ENCODE measurements around the gene ALX4. TPM values are rescaled to one million over a fixed set of nuclear protein-coding genes. Genes with fewer than 3 reads are reported as not detected.

Gene ALX4
- total RNA-seq, 2 experiments from 2014 or later = not detected

DNA sequence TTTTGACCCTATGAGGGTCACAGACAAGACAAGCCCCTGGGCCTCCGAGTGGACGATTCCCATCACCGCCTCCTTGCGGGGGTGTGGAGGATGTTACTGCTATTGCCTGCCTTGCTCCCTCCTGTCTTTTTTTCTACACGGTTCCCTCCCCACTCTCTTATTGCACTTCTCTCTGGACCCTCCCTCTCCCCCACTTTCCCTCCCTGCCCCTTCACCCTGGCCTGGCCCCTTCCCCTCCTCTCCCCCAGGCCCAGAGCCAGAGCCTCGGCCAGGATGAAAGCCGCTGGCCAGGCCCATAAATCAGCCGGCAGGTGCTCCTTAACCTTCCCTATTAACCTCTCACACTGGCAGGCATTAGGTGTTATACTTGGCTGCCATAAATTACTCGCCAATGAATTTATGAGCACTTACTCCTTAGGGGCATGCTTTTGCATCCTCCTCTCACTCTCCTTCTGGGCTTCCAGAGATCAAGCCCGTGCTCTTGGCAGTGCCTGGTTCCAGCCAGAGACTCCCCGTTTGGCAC, 18.3 kb upstream of the ALX4 start:
- Mint-ChIP-seq H3K4me1 (ENCODE audit: low read depth) (no peaks in the 10 kb centered on the region), H3K4me3 (no peak overlapping the region), H3K27me3 (peaks cover 91% of the 10 kb centered on the region), H3K27ac (no peak overlapping the region), H3K9me3 (no peaks in the 10 kb centered on the region), H3K36me3 (ENCODE audit: low read depth) (no peaks in the 10 kb centered on the region)
- POLR2A ChIA-PET = no interaction called here
- no peaks in the 10 kb centered on the region for H3K36me3 ChIP-seq (ENCODE audit: insufficient read depth, low read length)
- no peak for ATAC-seq (ENCODE audit: poor library complexity)
- no peak for DNase-seq
- TF ChIP-seq, protein P1, sequence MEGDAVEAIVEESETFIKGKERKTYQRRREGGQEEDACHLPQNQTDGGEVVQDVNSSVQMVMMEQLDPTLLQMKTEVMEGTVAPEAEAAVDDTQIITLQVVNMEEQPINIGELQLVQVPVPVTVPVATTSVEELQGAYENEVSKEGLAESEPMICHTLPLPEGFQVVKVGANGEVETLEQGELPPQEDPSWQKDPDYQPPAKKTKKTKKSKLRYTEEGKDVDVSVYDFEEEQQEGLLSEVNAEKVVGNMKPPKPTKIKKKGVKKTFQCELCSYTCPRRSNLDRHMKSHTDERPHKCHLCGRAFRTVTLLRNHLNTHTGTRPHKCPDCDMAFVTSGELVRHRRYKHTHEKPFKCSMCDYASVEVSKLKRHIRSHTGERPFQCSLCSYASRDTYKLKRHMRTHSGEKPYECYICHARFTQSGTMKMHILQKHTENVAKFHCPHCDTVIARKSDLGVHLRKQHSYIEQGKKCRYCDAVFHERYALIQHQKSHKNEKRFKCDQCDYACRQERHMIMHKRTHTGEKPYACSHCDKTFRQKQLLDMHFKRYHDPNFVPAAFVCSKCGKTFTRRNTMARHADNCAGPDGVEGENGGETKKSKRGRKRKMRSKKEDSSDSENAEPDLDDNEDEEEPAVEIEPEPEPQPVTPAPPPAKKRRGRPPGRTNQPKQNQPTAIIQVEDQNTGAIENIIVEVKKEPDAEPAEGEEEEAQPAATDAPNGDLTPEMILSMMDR (IDR thresholded peaks at IDR 0.05) = no peak
- H3K4me3 ChIP-seq (ENCODE audit: low read length) = no peak overlapping the region
- no peaks in the 10 kb centered on the region for H3K4me1 ChIP-seq (ENCODE audit: insufficient read depth, low read length)
- H3K27me3 ChIP-seq (ENCODE audit: control insufficient read depth in 1 of 2, insufficient read depth in 2 of 2, low read length in 2 of 2) = peaks cover 31 to 55% of the 10 kb centered on the region in 2 experiments
- CTCF ChIA-PET = no interaction called here
- H3K27ac ChIP-seq (ENCODE audit: low read depth in 1 of 2, low read length in 2 of 2) = no peak overlapping the region
- peaks cover 0 to 6% of the 10 kb centered on the region in 2 experiments for H3K9me3 ChIP-seq (ENCODE audit: control insufficient read depth in 1 of 2, insufficient read depth in 1 of 2, low read length in 2 of 2)
- intact Hi-C loops (cut with DNase I, micrococcal nuclease) = no loop called here

DNA sequence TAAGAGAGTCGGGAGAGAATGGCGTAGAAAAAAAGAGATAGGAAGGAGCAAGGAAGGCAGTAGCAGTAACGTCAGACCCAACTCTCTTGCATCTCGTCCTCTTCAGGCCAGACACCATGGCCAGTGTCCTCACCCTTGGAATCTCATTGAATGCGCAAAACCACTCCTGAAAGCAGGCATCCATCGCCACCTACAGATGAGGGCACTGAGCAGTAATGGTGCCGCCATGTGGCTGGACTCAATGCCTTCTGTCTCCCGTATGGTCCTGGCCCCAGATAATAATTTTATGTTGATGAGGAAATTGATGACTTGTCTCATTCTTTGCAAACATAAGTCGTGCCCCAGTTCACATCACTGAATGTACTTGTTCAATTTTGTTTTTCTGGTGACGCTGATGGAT, 17.8 kb upstream of the ALX4 start:
- Histone ChIP-seq H3K4me1 (ENCODE audit: insufficient read depth, low read length) (no peaks in the 10 kb centered on the region), H3K27me3 (ENCODE audit: control insufficient read depth in 1 of 2, insufficient read depth in 2 of 2, low read length in 2 of 2) (peaks cover 36 to 57% of the 10 kb centered on the region in 2 experiments), H3K36me3 (ENCODE audit: insufficient read depth, low read length) (no peaks in the 10 kb centered on the region), H3K27ac (ENCODE audit: low read depth in 1 of 2, low read length in 2 of 2) (no peak overlapping the region), H3K9me3 (ENCODE audit: control insufficient read depth in 1 of 2, insufficient read depth in 1 of 2, low read length in 2 of 2) (peaks cover 0 to 6% of the 10 kb centered on the region in 2 experiments), H3K4me3 (ENCODE audit: low read length) (no peak overlapping the region)
- Mint-ChIP-seq H3K9me3 (no peaks in the 10 kb centered on the region), H3K27ac (no peak overlapping the region), H3K27me3 (peaks cover 92% of the 10 kb centered on the region), H3K4me3 (no peak overlapping the region), H3K4me1 (ENCODE audit: low read depth) (no peaks in the 10 kb centered on the region), H3K36me3 (ENCODE audit: low read depth) (no peaks in the 10 kb centered on the region)
- ChIA-PET POLR2A (no interaction called here), CTCF (no interaction called here)
- DNase-seq = no peak
- ATAC-seq (ENCODE audit: poor library complexity) = no peak
- intact Hi-C loops (cut with DNase I, micrococcal nuclease) = no loop called here
- TF ChIP-seq, protein P1 (IDR thresholded peaks at IDR 0.05) = no peak

DNA sequence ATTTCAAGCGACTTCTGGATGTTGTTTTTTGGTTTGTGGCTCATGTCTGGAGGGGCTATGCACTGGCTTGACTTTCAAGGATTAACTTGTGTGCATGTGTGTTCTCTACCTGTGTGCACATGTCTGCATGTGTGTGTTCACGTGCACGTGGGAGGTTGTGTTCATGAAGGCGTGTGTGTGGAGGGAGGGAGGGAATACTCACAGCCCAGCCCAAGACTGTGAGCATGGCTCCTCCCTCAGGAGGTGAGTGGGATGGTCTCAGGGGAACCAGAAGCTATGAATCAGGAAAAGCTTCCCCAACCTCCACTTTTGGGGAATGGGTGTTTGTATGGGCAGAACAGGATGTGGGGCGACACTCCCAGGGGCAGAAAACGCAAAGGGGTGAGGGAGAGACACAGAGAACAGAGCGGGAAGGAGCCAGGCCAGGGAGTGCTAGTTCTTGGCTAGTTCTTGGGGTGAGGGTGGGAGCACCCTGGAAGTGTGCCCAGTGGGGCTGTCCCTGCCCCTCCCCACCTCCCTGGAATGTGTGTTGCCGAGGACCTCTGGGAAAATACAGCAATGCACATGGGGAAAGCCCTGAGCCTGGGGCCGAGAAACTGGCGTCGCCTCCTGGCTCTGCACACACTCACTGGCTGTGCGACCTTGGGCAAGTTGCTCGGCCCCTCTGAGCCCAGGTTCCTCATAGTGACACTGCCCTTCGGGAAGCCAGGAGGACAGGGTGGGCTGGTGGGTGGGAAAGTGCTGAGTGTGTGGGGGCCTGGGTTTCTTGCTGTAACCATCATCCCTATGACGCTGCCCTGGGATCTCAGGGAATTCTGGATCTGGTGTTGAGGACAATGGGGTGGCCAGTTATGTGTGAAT, 16.9 kb upstream of the ALX4 start:
- TF ChIP-seq, protein P1 (IDR thresholded peaks at IDR 0.05) = no peak
- DNase-seq = no peak
- Mint-ChIP-seq H3K9me3 (no peaks in the 10 kb centered on the region), H3K27me3 (peaks cover 92% of the 10 kb centered on the region), H3K36me3 (ENCODE audit: low read depth) (no peaks in the 10 kb centered on the region), H3K27ac (no peak overlapping the region), H3K4me1 (ENCODE audit: low read depth) (no peaks in the 10 kb centered on the region), H3K4me3 (no peak overlapping the region)
- Histone ChIP-seq H3K4me1 (ENCODE audit: insufficient read depth, low read length) (no peaks in the 10 kb centered on the region), H3K27ac (ENCODE audit: low read depth in 1 of 2, low read length in 2 of 2) (no peak overlapping the region), H3K9me3 (ENCODE audit: control insufficient read depth in 1 of 2, insufficient read depth in 1 of 2, low read length in 2 of 2) (peaks cover 0 to 6% of the 10 kb centered on the region in 2 experiments), H3K27me3 (ENCODE audit: control insufficient read depth in 1 of 2, insufficient read depth in 2 of 2, low read length in 2 of 2) (peaks cover 43 to 60% of the 10 kb centered on the region in 2 experiments), H3K36me3 (ENCODE audit: insufficient read depth, low read length) (no peaks in the 10 kb centered on the region), H3K4me3 (ENCODE audit: low read length) (no peak overlapping the region)
- intact Hi-C loops (cut with DNase I, micrococcal nuclease) = no loop called here
- ATAC-seq (ENCODE audit: poor library complexity) = no peak
- ChIA-PET CTCF (no interaction called here), POLR2A (no interaction called here)

Measured in CD4-positive, alpha-beta T cell (primary cell).